IMR-90 (cell line): ENCODE data around the gene PCDHGA7. TPM values are rescaled to one million over a fixed set of nuclear protein-coding genes. Genes with fewer than 3 reads are reported as not detected.

Experiments used
- ATAC-seq: fragments of 200-7000 bp; cut with Tn5 transposase; 2 replicates; pipeline ENCODE4 v1.9.1; 2020; ENCODE audit warnings: low read depth, mild to moderate bottlenecking, moderate library complexity
- BruUV-seq: library from RNA; stranded (reverse); fragments of 400-500 nt; replicated peaks from 2 replicates; lab custom pipeline; 2021; lab: Mats Ljungman, UMichigan
- CTCF ChIA-PET: fragments of 300-600 bp; formaldehyde crosslinking; extraction: SDS; loops from one replicate; lab custom pipeline; 2021; ENCODE audit warnings: antibody characterized with exemption; lab: Yijun Ruan, JAX
- POLR2A ChIA-PET: fragments of 300-600 bp; sonication (Branson Sonifier 250); formaldehyde crosslinking; loops from one replicate; lab custom pipeline; 2022; ENCODE audit warnings: antibody characterized with exemption; ENCODE audit not compliant: unreplicated experiment; lab: Charles Lee
- DNase-seq: peaks from one replicate; pipeline ENCODE4 v3.0.0; 2013
- H2AFZ ChIP-seq: replicated peaks from 2 replicates; pipeline ENCODE3; 2013; ENCODE audit warnings: low read length, mild to moderate bottlenecking; ENCODE audit not compliant: poor library complexity
- H2AK5ac ChIP-seq: 2 replicates; pipeline ENCODE4 v1.6.1; 2013; ENCODE audit warnings: low read depth, low read length, inconsistent platforms
- H2AK9ac ChIP-seq: replicated peaks from 2 replicates; pipeline ENCODE3; 2013; ENCODE audit warnings: mild to moderate bottlenecking, low read depth, low read length, moderate library complexity; ENCODE audit not compliant: poor library complexity
- H2BK120ac ChIP-seq: 2 replicates; pipeline ENCODE4 v1.6.1; 2013; ENCODE audit warnings: low read depth, low read length, inconsistent platforms
- H2BK15ac ChIP-seq: 3 replicates; pipeline ENCODE4 v1.6.1; 2013; ENCODE audit warnings: low read depth, low read length, inconsistent platforms
- H2BK20ac ChIP-seq: 2 replicates; pipeline ENCODE4 v1.6.1; 2013; ENCODE audit warnings: low read depth, mild to moderate bottlenecking, inconsistent platforms, low read length, moderate library complexity
- H2BK5ac ChIP-seq: 2 replicates; pipeline ENCODE4 v1.6.1; 2013; ENCODE audit warnings: mild to moderate bottlenecking, low read depth, low read length, inconsistent platforms; ENCODE audit not compliant: poor library complexity, severe bottlenecking
- H3K14ac ChIP-seq: replicated peaks from 2 replicates; pipeline ENCODE4 v1.6.1; 2013; ENCODE audit warnings: low read depth, low read length, inconsistent platforms
- H3K18ac ChIP-seq: 2 replicates; pipeline ENCODE4 v1.6.1; 2013; ENCODE audit warnings: low read depth, low read length, control low read depth
- H3K23ac ChIP-seq: 2 replicates; pipeline ENCODE4 v1.6.1; 2013; ENCODE audit warnings: low read depth, low read length, inconsistent platforms
- H3K27ac ChIP-seq: 2 replicates; pipeline ENCODE4 v1.5.1; 2013; ENCODE audit warnings: mild to moderate bottlenecking, control low read depth, low read length; ENCODE audit not compliant: insufficient read depth
- H3K27me3 ChIP-seq: 2 replicates; pipeline ENCODE4 v1.6.1; 2013; ENCODE audit warnings: low read length; ENCODE audit not compliant: control insufficient read depth, insufficient read depth
- H3K36me3 ChIP-seq: 2 replicates; pipeline ENCODE4 v1.6.1; 2013; ENCODE audit warnings: low read length, mixed read lengths; ENCODE audit not compliant: control insufficient read depth, insufficient read depth
- H3K4ac ChIP-seq: 2 replicates; pipeline ENCODE4 v1.6.1; 2013; ENCODE audit warnings: low read depth, low read length, inconsistent platforms
- H3K4me1 ChIP-seq: 2 replicates; pipeline ENCODE4 v1.6.1; 2013; ENCODE audit warnings: low read length, mixed read lengths; ENCODE audit not compliant: control insufficient read depth, insufficient read depth
- H3K4me2 ChIP-seq: 2 replicates; pipeline ENCODE4 v1.6.1; 2013; ENCODE audit warnings: low read depth, mild to moderate bottlenecking, control low read depth, low read length, moderate library complexity
- H3K4me3 ChIP-seq: 2 replicates; pipeline ENCODE4 v1.5.1; 2013; ENCODE audit warnings: low read depth, mild to moderate bottlenecking, control low read depth, low read length, moderate library complexity; ENCODE audit not compliant: insufficient read depth
- H3K56ac ChIP-seq: 2 replicates; pipeline ENCODE4 v1.6.1; 2013; ENCODE audit warnings: low read length, inconsistent platforms; ENCODE audit not compliant: insufficient read depth; ENCODE audit errors: extremely low read depth
- H3K79me1 ChIP-seq, 2 experiments: 2 replicates each; pipeline ENCODE4 v1.6.1; 2013; ENCODE audit warnings: low read length in 2 of 2, inconsistent platforms in 1 of 2, low read depth in 1 of 2
- H3K9ac ChIP-seq: 2 replicates; pipeline ENCODE4 v1.6.1; 2013; ENCODE audit warnings: low read depth, low read length, control low read depth
- H3K9me1 ChIP-seq: 2 replicates; pipeline ENCODE4 v1.6.1; 2013; ENCODE audit warnings: low read length, inconsistent platforms; ENCODE audit not compliant: insufficient read depth
- H3K9me3 ChIP-seq: 2 replicates; pipeline ENCODE4 v1.6.1; 2013; ENCODE audit warnings: low read length; ENCODE audit not compliant: control insufficient read depth, insufficient read depth
- H4K20me1 ChIP-seq: 2 replicates; pipeline ENCODE4 v1.6.1; 2013; ENCODE audit warnings: low read length, inconsistent platforms; ENCODE audit not compliant: insufficient read depth
- H4K5ac ChIP-seq: 2 replicates; pipeline ENCODE4 v1.6.1; 2013; ENCODE audit warnings: mild to moderate bottlenecking, low read depth, low read length, control low read depth
- H4K8ac ChIP-seq, 2 experiments: 2 replicates each; pipeline ENCODE4 v1.6.1; 2013; ENCODE audit warnings: low read depth in 2 of 2, low read length in 2 of 2, control low read depth in 1 of 2, inconsistent platforms in 1 of 2
- H4K91ac ChIP-seq: 2 replicates; pipeline ENCODE4 v1.6.1; 2013; ENCODE audit warnings: low read depth, low read length, inconsistent platforms; ENCODE audit not compliant: insufficient read depth
- BHLHE40 ChIP-seq: fragments of 150-350 bp; IDR thresholded peaks from 2 replicates; pipeline ENCODE4 v1.6.1; 2016; ENCODE audit warnings: mild to moderate bottlenecking, low read depth, low read length
- CEBPB ChIP-seq: IDR thresholded peaks from 2 replicates; pipeline ENCODE4 v1.6.1; 2012; ENCODE audit warnings: low read depth, low read length, improper control_type of control experiment
- CHD1 ChIP-seq: IDR thresholded peaks from 2 replicates; pipeline ENCODE4 v1.6.1; 2012; ENCODE audit warnings: low read depth, low read length, improper control_type of control experiment
- CTCF ChIP-seq: conservative IDR thresholded peaks from 2 replicates; pipeline ENCODE4 v1.5.1; 2012; ENCODE audit warnings: mild to moderate bottlenecking, low read depth, low read length, improper control_type of control experiment
- ELK1 ChIP-seq: fragments of 150-350 bp; IDR thresholded peaks from 2 replicates; pipeline ENCODE4 v1.6.1; 2016; ENCODE audit warnings: low read depth, mild to moderate bottlenecking, low read length, moderate library complexity, borderline replicate concordance
- FOS ChIP-seq: fragments of 150-350 bp; IDR thresholded peaks from 2 replicates; pipeline ENCODE4 v1.6.1; 2016; ENCODE audit warnings: low read depth, low read length
- MAFK ChIP-seq: IDR thresholded peaks from 2 replicates; pipeline ENCODE4 v1.6.1; 2012; ENCODE audit warnings: low read depth, low read length, improper control_type of control experiment
- MAZ ChIP-seq: IDR thresholded peaks from 2 replicates; pipeline ENCODE4 v1.6.1; 2012; ENCODE audit warnings: low read depth, mild to moderate bottlenecking, low read length, improper control_type of control experiment, moderate library complexity, borderline replicate concordance
- MXI1 ChIP-seq: IDR thresholded peaks from 2 replicates; pipeline ENCODE4 v1.6.1; 2012; ENCODE audit warnings: low read depth, mild to moderate bottlenecking, low read length, moderate library complexity, borderline replicate concordance
- NFE2L2 ChIP-seq: fragments of 150-350 bp; IDR thresholded peaks from 2 replicates; pipeline ENCODE4 v1.6.1; 2016; ENCODE audit warnings: low read depth, mild to moderate bottlenecking, low read length
- POLR2A ChIP-seq: IDR thresholded peaks from 2 replicates; pipeline ENCODE4 v1.6.1; 2012; ENCODE audit warnings: mild to moderate bottlenecking, low read depth, low read length
- RAD21 ChIP-seq: IDR thresholded peaks from 2 replicates; pipeline ENCODE4 v1.6.1; 2012; ENCODE audit warnings: low read length, improper control_type of control experiment
- RCOR1 ChIP-seq: IDR thresholded peaks from 2 replicates; pipeline ENCODE4 v1.6.1; 2012; ENCODE audit warnings: mild to moderate bottlenecking, low read length, improper control_type of control experiment; ENCODE audit not compliant: insufficient replicate concordance
- RFX5 ChIP-seq: IDR thresholded peaks from 2 replicates; pipeline ENCODE4 v1.8.0; 2012; ENCODE audit warnings: low read depth, mild to moderate bottlenecking, low read length, moderate library complexity
- SMC3 ChIP-seq: fragments of 150-350 bp; IDR thresholded peaks from 2 replicates; pipeline ENCODE4 v1.6.1; 2016; ENCODE audit warnings: low read depth, mild to moderate bottlenecking, antibody characterized with exemption, low read length, moderate library complexity
- USF2 ChIP-seq: fragments of 150-350 bp; IDR thresholded peaks from 2 replicates; pipeline ENCODE4 v1.6.1; 2017; ENCODE audit warnings: mild to moderate bottlenecking, antibody characterized with exemption, low read length, low read depth
- WGBS, 2 experiments: methylation state at CpG; one replicate each; pipeline versions ENCODE4 v1.1.5 to v1.1.7; 2013; ENCODE audit warnings: missing lambda C conversion rate in 2 of 2; ENCODE audit not compliant: insufficient read length in 1 of 2; ENCODE audit errors: extremely low coverage in 2 of 2; 5-methylcytosine and 5-hydroxymethylcytosine counted together
- dilution Hi-C: fragments of 300-500 bp; cut with HindIII; formaldehyde crosslinking; loops from one replicate; pipeline ENCODE4 v1.14.3; 2018; ENCODE audit warnings: low sequenced_read_pairs; ENCODE audit not compliant: unreplicated experiment
- in situ Hi-C: fragments of 300-500 bp; cut with MboI; formaldehyde crosslinking; loops from 3 replicates; pipeline ENCODE4 v1.14.3; 2019; ENCODE audit warnings: low sequenced_read_pairs, inconsistent platforms, mixed read lengths
- intact Hi-C: fragments of 100-400 bp; cut with micrococcal nuclease; formaldehyde crosslinking; loops from 2 replicates; pipeline ENCODE4 v1.10.0; 2022
- polyA plus RNA-seq, 3 experiments: library from polyadenylated mRNA; depleted of rRNA; stranded (reverse); fragments of >200 nt; gene quantifications; 2 replicates each; pipeline ENCODE4 v1.2.3, GENCODE V29; 2012; ENCODE audit warnings: low replicate concordance in 1 of 3
- total RNA-seq: library from RNA; depleted of rRNA; stranded (reverse); fragments of >200 nt; gene quantifications from 2 replicates; pipeline ENCODE4 v1.2.3, GENCODE V29; 2012

Gene PCDHGA7
- total and polyA plus RNA-seq, 2 of the 4 experiments (the other 2 are of a cell fraction): 3.2 to 3.4 TPM

- Histone ChIP-seq H2BK15ac (no peak overlapping the region), H3K4me2 (no peak overlapping the region; the same call in 1 of the 2 replicates), H2AK9ac (no peak overlapping the region), H3K9me1 (no peaks in the 10 kb centered on the region), H2BK120ac (no peak overlapping the region), H3K23ac (no peak overlapping the region), H3K36me3 (peaks cover 13% of the 10 kb centered on the region; the same call in 1 of the 2 replicates), H3K4me3 (no peak overlapping the region), H3K4ac (no peak overlapping the region), H4K20me1 (no peaks in the 10 kb centered on the region), H4K5ac (no peak overlapping the region), H3K14ac (no peak overlapping the region), H3K79me1 (peaks cover 7 to 8% of the 10 kb centered on the region in 2 experiments; a peak in 2 of 4 replicates), H2BK20ac (no peak overlapping the region), H4K8ac (no peak overlapping the region), H3K18ac (no peak overlapping the region), H3K56ac (no peak overlapping the region; the same call in 1 of the 2 replicates), H2BK5ac (no peak overlapping the region), H3K27ac (no peak overlapping the region), H3K9me3 (peaks cover 52% of the 10 kb centered on the region), H2AFZ (no peak overlapping the region), H3K9ac (no peak overlapping the region), H3K27me3 (no peaks in the 10 kb centered on the region), H2AK5ac (no peak overlapping the region), H4K91ac (no peak overlapping the region), H3K4me1 (no peaks in the 10 kb centered on the region)
- TF ChIP-seq CEBPB (no peak), ELK1 (no peak), BHLHE40 (no peak), NFE2L2 (no peak), RCOR1 (no peak), POLR2A (no peak), RAD21 (no peak), CHD1 (no peak), MXI1 (no peak), CTCF (no peak), SMC3 (no peak), USF2 (no peak), FOS (no peak), MAZ (no peak), RFX5 (no peak), MAFK (no peak)
- in situ Hi-C loops: no loop called here
- dilution Hi-C loops: no loop called here
- no peak for DNase-seq
- ChIA-PET CTCF (interaction anchor here (1.0 to 2.8 kb wide), 3 partner anchors 65 to 152 kb away, joined by 3 to 19 read pairs (median 3); no protein-coding TSS in a partner anchor), POLR2A (no interaction called here)
- intact Hi-C loops: loop anchor here (5.0 kb wide), 1 partner anchor 84 kb away; no protein-coding TSS in a partner anchor
- no peak for ATAC-seq
- WGBS, 2 experiments: no CpG with 5 or more reads among the region's 3 CpGs
- BruUV-seq: no TSS peak
These were observed 29.0 kb downstream of the PCDHGA7 start for GRCh38 chr5:141411575-141411974.
